Measurements from ENCODE around the gene MYO1F.

GRCh38 chr19:8531470-8531869, 45.8 kb downstream of the MYO1F start:
- TF ChIP-seq EP300 (IDR thresholded peaks at IDR 0.05; ENCODE audit: borderline replicate concordance) (no peak), REST (IDR thresholded peaks at IDR 0.05; ENCODE audit: low read depth) (no peak), CEBPB (IDR thresholded peaks at IDR 0.05) (no peak), RAD21 (IDR thresholded peaks at IDR 0.05; ENCODE audit: low read depth) (no peak), ZBTB7A (IDR thresholded peaks at IDR 0.05; ENCODE audit: low read depth) (no peak), YY1 (IDR thresholded peaks at IDR 0.05; ENCODE audit: low read depth) (no peak), TEAD4 (IDR thresholded peaks at IDR 0.05) (no peak), MAX (IDR thresholded peaks at IDR 0.05) (no peak), EGR1 (IDR thresholded peaks at IDR 0.05) (no peak), USF1 (IDR thresholded peaks at IDR 0.05) (no peak)

Data from Ishikawa (cell line).